Measurements from ENCODE around the gene NTSR1. TPM values are rescaled to one million over a fixed set of nuclear protein-coding genes. Genes with fewer than 3 reads are reported as not detected.

The NTSR1 gene
- total RNA-seq, 1 experiment from 2014 or later: 44.1 TPM

GRCh38 chr20:62753626-62754025 is 45.0 kb downstream of the NTSR1 start:
- in situ Hi-C loops (cut with HindIII; ENCODE audit: low pct_unique_long_range_greater_than_20kb, low sequenced_read_pairs): no loop called here
- DNase-seq (ENCODE audit: low read depth, low spot score) (no peak), ATAC-seq (no peak)
- intact Hi-C loops (cut with micrococcal nuclease; ENCODE audit: unreplicated experiment): no loop called here
- POLR2A ChIA-PET: interaction anchor here (0.6 kb wide), 1 partner anchor 21 kb away, joined by 3 read pairs; no protein-coding TSS in a partner anchor
- H3K4me1 ChIP-seq (ENCODE audit: control insufficient read depth, insufficient read depth, low read length): peaks cover 17% of the 10 kb centered on the region
- H3K4me3 ChIP-seq (ENCODE audit: low read depth in 2 of 2, low read length in 2 of 2): no peak overlapping the region
- no peaks in the 10 kb centered on the region for H3K27me3 ChIP-seq (ENCODE audit: control insufficient read depth, insufficient read depth, low read length)
- CTCF ChIA-PET: no interaction called here
- H3K36me3 ChIP-seq (ENCODE audit: control insufficient read depth, insufficient read depth, low read length): no peaks in the 10 kb centered on the region; the same call in 1 of the 2 replicates
- no peak for TF ChIP-seq SIN3A (IDR thresholded peaks at IDR 0.05; ENCODE audit: borderline replicate concordance, insufficient read depth, low read depth, low read length)
- TF ChIP-seq POLR2AphosphoS5 (IDR thresholded peaks at IDR 0.05; ENCODE audit: low read depth, low read length): no peak
- TF ChIP-seq REST (IDR thresholded peaks at IDR 0.05; ENCODE audit: insufficient read depth in 1 of 2, low read depth in 2 of 2, low read length in 1 of 2): no peak
- no peak for TF ChIP-seq TCF7L2 (IDR thresholded peaks at IDR 0.05; ENCODE audit: low read depth, low read length)
- no peak for TF ChIP-seq CTCF (IDR thresholded peaks at IDR 0.05)
- H3K27ac ChIP-seq (ENCODE audit: low read length): no peak overlapping the region
- no peaks in the 10 kb centered on the region for H3K9me3 ChIP-seq (ENCODE audit: control insufficient read depth, insufficient read depth, low read depth, low read length)
- BruUV-seq (replicated peaks): no TSS peak

- H3K27ac ChIP-seq (ENCODE audit: low read length): no peak overlapping the region
- intact Hi-C loops (cut with micrococcal nuclease; ENCODE audit: unreplicated experiment): no loop called here
- H3K4me3 ChIP-seq (ENCODE audit: low read depth in 2 of 2, low read length in 2 of 2): no peak overlapping the region
- 0 out of 2 replicates have a peak, but pooled peaks have one; percentile 35 for ATAC-seq
- TF ChIP-seq TCF7L2 (IDR thresholded peaks at IDR 0.05; ENCODE audit: low read depth, low read length): no peak
- TF ChIP-seq CTCF (IDR thresholded peaks at IDR 0.05): no peak
- no peak for TF ChIP-seq SIN3A (IDR thresholded peaks at IDR 0.05; ENCODE audit: borderline replicate concordance, insufficient read depth, low read depth, low read length)
- TF ChIP-seq REST (IDR thresholded peaks at IDR 0.05; ENCODE audit: insufficient read depth in 1 of 2, low read depth in 2 of 2, low read length in 1 of 2): no peak
- no peak for TF ChIP-seq POLR2AphosphoS5 (IDR thresholded peaks at IDR 0.05; ENCODE audit: low read depth, low read length)
- H3K4me1 ChIP-seq (ENCODE audit: control insufficient read depth, insufficient read depth, low read length): peaks cover 17% of the 10 kb centered on the region
- ChIA-PET CTCF (no interaction called here), POLR2A (interaction anchor here (0.5 kb wide), 1 partner anchor 63 kb away, joined by 14 read pairs; no protein-coding TSS in a partner anchor)
- no peaks in the 10 kb centered on the region for H3K9me3 ChIP-seq (ENCODE audit: control insufficient read depth, insufficient read depth, low read depth, low read length)
- in situ Hi-C loops (cut with HindIII; ENCODE audit: low pct_unique_long_range_greater_than_20kb, low sequenced_read_pairs): no loop called here
- no TSS peak for BruUV-seq (replicated peaks)
- DNase-seq (ENCODE audit: low read depth, low spot score): no peak
- H3K27me3 ChIP-seq (ENCODE audit: control insufficient read depth, insufficient read depth, low read length): no peaks in the 10 kb centered on the region
- H3K36me3 ChIP-seq (ENCODE audit: control insufficient read depth, insufficient read depth, low read length): no peaks in the 10 kb centered on the region; the same call in 1 of the 2 replicates
Observed at GRCh38 chr20:62754122-62754990, 45.7 kb downstream of the NTSR1 start.

Measured in Panc1 (cell line).